Measurements from ENCODE around the gene IPO8. TPM values are rescaled to one million over a fixed set of nuclear protein-coding genes. Genes with fewer than 3 reads are reported as not detected.

Gene IPO8
- total RNA-seq, 1 donor from 2014 or later, result 39.2 TPM

DNA sequence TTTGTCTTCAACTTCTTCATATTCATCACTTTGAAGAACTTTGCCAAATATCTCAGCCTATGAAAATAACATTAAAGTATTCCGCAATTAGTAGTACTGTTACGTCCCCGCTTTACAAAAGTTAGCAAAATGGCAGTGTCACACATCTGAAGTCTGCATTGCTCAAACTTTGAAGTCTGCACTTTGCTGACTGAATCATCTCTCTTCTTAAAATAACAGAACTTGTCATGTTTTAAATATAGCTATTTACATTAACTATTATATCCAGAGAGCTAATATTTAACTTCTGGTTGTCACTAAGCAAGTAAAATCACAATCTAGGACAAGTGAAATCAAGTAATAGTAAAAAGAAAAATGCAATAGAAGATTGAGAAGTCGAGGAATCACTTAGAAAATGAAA lies 34.5 kb downstream of the IPO8 start:
- H3K9ac ChIP-seq (ENCODE audit: low read length), result no peak overlapping the region
- no peaks in the 10 kb centered on the region for H3K79me2 ChIP-seq (ENCODE audit: insufficient read depth, low read length)
- no peak for FAIRE-seq
- Mint-ChIP-seq H3K27me3 (ENCODE audit: low read depth, unreplicated experiment) (no peaks in the 10 kb centered on the region), H3K27ac (ENCODE audit: unreplicated experiment) (no peak overlapping the region), H3K4me1 (ENCODE audit: low read depth, unreplicated experiment) (no peaks in the 10 kb centered on the region), H3K4me3 (ENCODE audit: unreplicated experiment) (no peak overlapping the region), H3K9me3 (ENCODE audit: unreplicated experiment) (no peaks in the 10 kb centered on the region), H3K36me3 (ENCODE audit: low read depth, unreplicated experiment) (peaks cover 7% of the 10 kb centered on the region)
- no peaks in the 10 kb centered on the region for H4K20me1 ChIP-seq (ENCODE audit: insufficient read depth, low read length)
- no peaks in the 10 kb centered on the region for H3K4me1 ChIP-seq (ENCODE audit: insufficient read depth, low read length)
- DNase-seq (ENCODE audit: low read depth), result no peak
- H2AFZ ChIP-seq (ENCODE audit: low read depth, low read length), result no peak overlapping the region
- TF ChIP-seq, protein P1, sequence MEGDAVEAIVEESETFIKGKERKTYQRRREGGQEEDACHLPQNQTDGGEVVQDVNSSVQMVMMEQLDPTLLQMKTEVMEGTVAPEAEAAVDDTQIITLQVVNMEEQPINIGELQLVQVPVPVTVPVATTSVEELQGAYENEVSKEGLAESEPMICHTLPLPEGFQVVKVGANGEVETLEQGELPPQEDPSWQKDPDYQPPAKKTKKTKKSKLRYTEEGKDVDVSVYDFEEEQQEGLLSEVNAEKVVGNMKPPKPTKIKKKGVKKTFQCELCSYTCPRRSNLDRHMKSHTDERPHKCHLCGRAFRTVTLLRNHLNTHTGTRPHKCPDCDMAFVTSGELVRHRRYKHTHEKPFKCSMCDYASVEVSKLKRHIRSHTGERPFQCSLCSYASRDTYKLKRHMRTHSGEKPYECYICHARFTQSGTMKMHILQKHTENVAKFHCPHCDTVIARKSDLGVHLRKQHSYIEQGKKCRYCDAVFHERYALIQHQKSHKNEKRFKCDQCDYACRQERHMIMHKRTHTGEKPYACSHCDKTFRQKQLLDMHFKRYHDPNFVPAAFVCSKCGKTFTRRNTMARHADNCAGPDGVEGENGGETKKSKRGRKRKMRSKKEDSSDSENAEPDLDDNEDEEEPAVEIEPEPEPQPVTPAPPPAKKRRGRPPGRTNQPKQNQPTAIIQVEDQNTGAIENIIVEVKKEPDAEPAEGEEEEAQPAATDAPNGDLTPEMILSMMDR (IDR thresholded peaks at IDR 0.05; ENCODE audit: insufficient read depth, low read depth, low read length), result no peak
- TF ChIP-seq EZH2 (IDR thresholded peaks at IDR 0.05; ENCODE audit: insufficient read depth, low read length), result no peak
- H3K27me3 ChIP-seq (ENCODE audit: insufficient read depth, low read length), result no peaks in the 10 kb centered on the region
- no peak overlapping the region for H3K27ac ChIP-seq (ENCODE audit: low read depth, low read length)
- H3K4me3 ChIP-seq (ENCODE audit: insufficient read depth, low read depth, low read length), result no peak overlapping the region
- H3K36me3 ChIP-seq (ENCODE audit: insufficient read depth, low read length), result peaks cover 33% of the 10 kb centered on the region
- no peak overlapping the region for H3K4me2 ChIP-seq (ENCODE audit: low read length)
- H3K9me3 ChIP-seq (ENCODE audit: insufficient read depth, low read depth, low read length), result no peaks in the 10 kb centered on the region

DNA sequence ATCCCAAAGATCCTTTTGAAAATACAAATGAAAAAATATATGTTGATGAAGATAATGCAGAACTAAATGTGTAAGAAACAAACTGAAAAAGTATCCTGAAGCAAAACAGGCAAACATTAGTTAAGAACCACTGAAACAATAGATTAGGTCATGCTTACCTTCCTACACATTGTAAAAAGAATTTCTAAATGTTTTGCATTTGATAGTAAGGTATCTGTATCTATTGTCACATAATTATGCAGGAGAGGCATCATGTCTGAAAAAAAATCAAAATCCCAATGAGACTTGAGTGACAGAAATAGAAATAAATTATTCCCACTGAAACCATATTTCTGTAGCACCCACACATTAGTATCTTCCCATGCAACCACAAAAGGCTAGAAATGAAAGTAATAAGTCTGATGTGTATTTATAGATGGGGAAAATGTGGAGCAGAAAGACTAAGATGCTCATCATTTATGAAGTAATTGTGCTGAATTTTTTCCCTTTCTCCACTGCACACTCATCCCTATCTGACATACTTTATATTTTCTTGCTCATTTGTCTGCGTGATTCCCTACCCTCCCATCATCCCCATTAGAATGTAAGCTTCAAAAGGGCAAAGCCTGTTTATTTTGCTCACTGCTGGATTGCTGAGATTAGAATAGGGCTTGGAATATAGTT lies 43.5 kb downstream of the IPO8 start:
- Mint-ChIP-seq H3K4me3 (ENCODE audit: unreplicated experiment) (no peak overlapping the region), H3K27ac (ENCODE audit: unreplicated experiment) (no peak overlapping the region), H3K27me3 (ENCODE audit: low read depth, unreplicated experiment) (no peaks in the 10 kb centered on the region), H3K9me3 (ENCODE audit: unreplicated experiment) (no peaks in the 10 kb centered on the region), H3K36me3 (ENCODE audit: low read depth, unreplicated experiment) (peaks cover 2% of the 10 kb centered on the region), H3K4me1 (ENCODE audit: low read depth, unreplicated experiment) (no peaks in the 10 kb centered on the region)
- TF ChIP-seq, protein P1 (IDR thresholded peaks at IDR 0.05; ENCODE audit: insufficient read depth, low read depth, low read length), result no peak
- no peak for TF ChIP-seq EZH2 (IDR thresholded peaks at IDR 0.05; ENCODE audit: insufficient read depth, low read length)
- no peak overlapping the region for H3K27ac ChIP-seq (ENCODE audit: low read depth, low read length)
- H3K4me3 ChIP-seq (ENCODE audit: insufficient read depth, low read depth, low read length), result no peak overlapping the region
- DNase-seq (ENCODE audit: low read depth), result no peak
- no peaks in the 10 kb centered on the region for H4K20me1 ChIP-seq (ENCODE audit: insufficient read depth, low read length)
- no peaks in the 10 kb centered on the region for H3K9me3 ChIP-seq (ENCODE audit: insufficient read depth, low read depth, low read length)
- H3K27me3 ChIP-seq (ENCODE audit: insufficient read depth, low read length), result no peaks in the 10 kb centered on the region
- no peak overlapping the region for H3K9ac ChIP-seq (ENCODE audit: low read length)
- peaks cover 23% of the 10 kb centered on the region for H3K36me3 ChIP-seq (ENCODE audit: insufficient read depth, low read length)
- H3K4me1 ChIP-seq (ENCODE audit: insufficient read depth, low read length), result no peaks in the 10 kb centered on the region
- no peak for FAIRE-seq
- H3K4me2 ChIP-seq (ENCODE audit: low read length), result no peak overlapping the region
- no peak overlapping the region for H2AFZ ChIP-seq (ENCODE audit: low read depth, low read length)
- no peaks in the 10 kb centered on the region for H3K79me2 ChIP-seq (ENCODE audit: insufficient read depth, low read length)

DNA sequence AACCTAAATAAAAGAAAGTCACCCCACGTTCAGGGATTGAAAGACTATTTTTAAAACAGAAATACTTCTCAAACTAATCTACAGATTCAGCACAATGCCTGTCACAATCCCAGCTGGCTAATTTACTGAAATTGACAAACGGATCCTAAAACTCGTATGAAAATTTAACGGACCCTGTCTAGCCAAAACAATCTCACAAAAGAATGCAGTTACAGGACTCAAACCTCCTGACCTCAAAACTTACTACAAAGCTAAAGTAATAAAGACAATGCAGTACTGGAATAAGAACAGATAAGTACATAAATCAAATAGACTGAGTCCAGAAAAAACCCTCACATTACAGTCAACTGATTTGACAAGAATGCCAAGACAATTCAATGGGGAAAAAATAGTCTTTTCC lies 48.8 kb downstream of the IPO8 start:
- H3K4me3 Mint-ChIP-seq (ENCODE audit: unreplicated experiment), result no peak overlapping the region
- H3K4me1 Mint-ChIP-seq (ENCODE audit: low read depth, unreplicated experiment), result peaks cover 6% of the 10 kb centered on the region
- H3K36me3 Mint-ChIP-seq (ENCODE audit: low read depth, unreplicated experiment), result peaks cover 4% of the 10 kb centered on the region
- FAIRE-seq (no peak), DNase-seq (ENCODE audit: low read depth) (no peak)
- Histone ChIP-seq H3K4me3 (ENCODE audit: insufficient read depth, low read depth, low read length) (no peak overlapping the region), H3K9ac (ENCODE audit: low read length) (no peak overlapping the region), H3K36me3 (ENCODE audit: insufficient read depth, low read length) (peaks cover 13% of the 10 kb centered on the region), H3K9me3 (ENCODE audit: insufficient read depth, low read depth, low read length) (no peaks in the 10 kb centered on the region), H4K20me1 (ENCODE audit: insufficient read depth, low read length) (no peaks in the 10 kb centered on the region), H3K27ac (ENCODE audit: low read depth, low read length) (no peak overlapping the region), H3K4me2 (ENCODE audit: low read length) (no peak overlapping the region), H3K79me2 (ENCODE audit: insufficient read depth, low read length) (no peaks in the 10 kb centered on the region), H2AFZ (ENCODE audit: low read depth, low read length) (no peak overlapping the region), H3K4me1 (ENCODE audit: insufficient read depth, low read length) (no peaks in the 10 kb centered on the region), H3K27me3 (ENCODE audit: insufficient read depth, low read length) (no peaks in the 10 kb centered on the region)
- peaks cover 2% of the 10 kb centered on the region for H3K9me3 Mint-ChIP-seq (ENCODE audit: unreplicated experiment)
- no peak overlapping the region for H3K27ac Mint-ChIP-seq (ENCODE audit: unreplicated experiment)
- H3K27me3 Mint-ChIP-seq (ENCODE audit: low read depth, unreplicated experiment), result no peaks in the 10 kb centered on the region
- TF ChIP-seq EZH2 (IDR thresholded peaks at IDR 0.05; ENCODE audit: insufficient read depth, low read length), result no peak
- TF ChIP-seq, protein P1 (IDR thresholded peaks at IDR 0.05; ENCODE audit: insufficient read depth, low read depth, low read length), result no peak
